EH (cell line): Measurements from ENCODE around the gene TMEM132D.

Experiments used
- DNase-seq: peaks from one replicate; pipeline ENCODE4 v3.0.0-alpha.2; 2015; ENCODE audit warnings: low read depth

Gene TMEM132D

GRCh38 chr12:129534966-129535750, 368.7 kb downstream of the TMEM132D start:
- DNase-seq: no peak

GRCh38 chr12:129532707-129533499, 370.9 kb downstream of the TMEM132D start:
- DNase-seq: no peak

GRCh38 chr12:129532082-129532481, 371.7 kb downstream of the TMEM132D start:
- no peak for DNase-seq

GRCh38 chr12:129530984-129531383, 372.8 kb downstream of the TMEM132D start:
- no peak for DNase-seq

GRCh38 chr12:129530517-129530916, 373.3 kb downstream of the TMEM132D start:
- no peak for DNase-seq

- no peak for DNase-seq
These were observed 376.3 kb downstream of the TMEM132D start for GRCh38 chr12:129527506-129527905.

GRCh38 chr12:129523621-129524020, 380.2 kb downstream of the TMEM132D start:
- no peak for DNase-seq

- DNase-seq: no peak
These were observed 383.1 kb downstream of the TMEM132D start for GRCh38 chr12:129520739-129521138.

GRCh38 chr12:129503802-129504201, 400.0 kb downstream of the TMEM132D start:
- DNase-seq: no peak

- no peak for DNase-seq
These were observed 407.6 kb downstream of the TMEM132D start for GRCh38 chr12:129496226-129496625.

GRCh38 chr12:129494766-129495165, 409.1 kb downstream of the TMEM132D start:
- DNase-seq: no peak

- DNase-seq: no peak
These were observed 409.6 kb downstream of the TMEM132D start for GRCh38 chr12:129494260-129494659.

GRCh38 chr12:129489100-129489676, 414.6 kb downstream of the TMEM132D start:
- DNase-seq: no peak

GRCh38 chr12:129486931-129487330, 416.9 kb downstream of the TMEM132D start:
- DNase-seq: no peak

- DNase-seq: no peak
These were observed 420.5 kb downstream of the TMEM132D start for GRCh38 chr12:129483111-129483893.

- no peak for DNase-seq
These were observed 421.9 kb downstream of the TMEM132D start for GRCh38 chr12:129481921-129482320.

- DNase-seq: no peak
These were observed 433.6 kb downstream of the TMEM132D start for GRCh38 chr12:129470196-129470595.

GRCh38 chr12:129467726-129468125, 436.1 kb downstream of the TMEM132D start:
- no peak for DNase-seq

GRCh38 chr12:129467289-129467688, 436.5 kb downstream of the TMEM132D start:
- no peak for DNase-seq

GRCh38 chr12:129466499-129466898, 437.3 kb downstream of the TMEM132D start:
- no peak for DNase-seq

GRCh38 chr12:129459886-129460285, 443.9 kb downstream of the TMEM132D start:
- DNase-seq: no peak

- DNase-seq: no peak
These were observed 457.1 kb downstream of the TMEM132D start for GRCh38 chr12:129446696-129447095.
